ENCODE measurements around the gene BIK. TPM values are rescaled to one million over a fixed set of nuclear protein-coding genes. Genes with fewer than 3 reads are reported as not detected.

Gene BIK
- total RNA-seq, 6 donors from 2014 or later: 2.3 to 6.2 (median 2.7) TPM; not detected in 2

- ATAC-seq (ENCODE audit: low FRiP score in 2 of 2) (no peak), DNase-seq (peak in 1 of 2 donors; percentile 45)
- no peak for TF ChIP-seq EP300 (IDR thresholded peaks at IDR 0.05)
- TF ChIP-seq POLR2AphosphoS5 (IDR thresholded peaks at IDR 0.05): no peak
- TF ChIP-seq POLR2A (IDR thresholded peaks at IDR 0.05): no peak
- TF ChIP-seq CTCF (IDR thresholded peaks at IDR 0.05): no peak
- Histone ChIP-seq H3K4me3 (no peak overlapping the region), H3K27ac (no peak overlapping the region), H3K36me3 (no peaks in the 10 kb centered on the region), H3K9me3 (no peaks in the 10 kb centered on the region), H3K4me1 (peaks cover 14 to 34% (median 26%) of the 10 kb centered on the region in 4 donors), H3K27me3 (no peaks in the 10 kb centered on the region)
- 47 to 65% methylated on average over 5 of the region's 5 CpGs for WGBS, 2 donors
Observed at GRCh38 chr22:43114958-43115357, 4.4 kb downstream of the BIK start.

GRCh38 chr22:43116932-43117331 is 6.4 kb downstream of the BIK start:
- Histone ChIP-seq H3K36me3 (no peaks in the 10 kb centered on the region), H3K4me1 (peaks cover 0 to 14% (median 7%) of the 10 kb centered on the region in 4 donors), H3K27ac (no peak overlapping the region), H3K4me3 (no peak overlapping the region), H3K9me3 (no peaks in the 10 kb centered on the region), H3K27me3 (no peaks in the 10 kb centered on the region)
- TF ChIP-seq CTCF (IDR thresholded peaks at IDR 0.05) (no peak), POLR2AphosphoS5 (IDR thresholded peaks at IDR 0.05) (no peak), EP300 (IDR thresholded peaks at IDR 0.05) (no peak), POLR2A (IDR thresholded peaks at IDR 0.05) (no peak)
- WGBS, 2 donors: 92 to 97% methylated on average over 7 of the region's 7 CpGs
- no peak for DNase-seq
- ATAC-seq (ENCODE audit: low FRiP score in 2 of 2): no peak

GRCh38 chr22:43118024-43118849 is 7.7 kb downstream of the BIK start:
- H3K4me1 ChIP-seq: peaks cover 0 to 13% (median 7%) of the 10 kb centered on the region in 4 donors
- DNase-seq (no peak), ATAC-seq (ENCODE audit: low FRiP score in 2 of 2) (no peak)
- H3K27ac ChIP-seq: no peak overlapping the region
- H3K36me3 ChIP-seq: no peaks in the 10 kb centered on the region
- TF ChIP-seq POLR2AphosphoS5 (IDR thresholded peaks at IDR 0.05): no peak
- no peak for TF ChIP-seq EP300 (IDR thresholded peaks at IDR 0.05)
- no peak for TF ChIP-seq CTCF (IDR thresholded peaks at IDR 0.05)
- no peak for TF ChIP-seq POLR2A (IDR thresholded peaks at IDR 0.05)
- 75 to 92% methylated on average over 12 to 17 of the region's 21 CpGs for WGBS, 2 donors
- H3K27me3 ChIP-seq: no peaks in the 10 kb centered on the region
- no peaks in the 10 kb centered on the region for H3K9me3 ChIP-seq
- H3K4me3 ChIP-seq: no peak overlapping the region

- DNase-seq (no peak), ATAC-seq (ENCODE audit: low FRiP score in 2 of 2) (no peak)
- Histone ChIP-seq H3K36me3 (no peaks in the 10 kb centered on the region), H3K4me1 (peaks cover 0 to 8% (median 7%) of the 10 kb centered on the region in 4 donors), H3K9me3 (no peaks in the 10 kb centered on the region), H3K4me3 (no peak overlapping the region), H3K27ac (no peak overlapping the region), H3K27me3 (no peaks in the 10 kb centered on the region)
- WGBS, 2 donors: 64 to 80% methylated on average over 7 of the region's 7 CpGs
- TF ChIP-seq EP300 (IDR thresholded peaks at IDR 0.05) (no peak), CTCF (IDR thresholded peaks at IDR 0.05) (no peak), POLR2AphosphoS5 (IDR thresholded peaks at IDR 0.05) (no peak), POLR2A (IDR thresholded peaks at IDR 0.05) (no peak)
Observed at GRCh38 chr22:43118953-43119458, 8.5 kb downstream of the BIK start.

Data from upper lobe of left lung (tissue), 6 donors.